Immature natural killer cell (primary cell): Measurements from ENCODE around the gene EGFL8. TPM values are rescaled to one million over a fixed set of nuclear protein-coding genes. Genes with fewer than 3 reads are reported as not detected.

ENCODE experiments used
- DNase-seq, 3 donors: peaks; one replicate each; pipeline ENCODE4 v3.0.0; 2022; ENCODE audit warnings: mixed read lengths in 1 of 3
- H3K27ac Mint-ChIP-seq, 6 donors: one replicate each; pipeline ENCODE4 v1.8.0; 2020; ENCODE audit warnings: mixed read lengths in 6 of 6, mild to moderate bottlenecking in 5 of 6, inconsistent platforms in 4 of 6, moderate library complexity in 3 of 6
- H3K27me3 Mint-ChIP-seq, 3 donors: one replicate each; pipeline ENCODE4 v1.8.0; 2020 to 2021; ENCODE audit warnings: low read depth in 3 of 3, mild to moderate bottlenecking in 3 of 3, mixed read lengths in 3 of 3, moderate library complexity in 3 of 3, inconsistent platforms in 1 of 3
- H3K36me3 Mint-ChIP-seq, 3 donors: one replicate each; pipeline ENCODE4 v1.8.0; 2020; ENCODE audit warnings: mixed read lengths in 3 of 3, inconsistent platforms in 2 of 3, mild to moderate bottlenecking in 2 of 3
- H3K4me1 Mint-ChIP-seq, 2 donors: one replicate each; pipeline ENCODE4 v1.8.0; 2020; ENCODE audit warnings: inconsistent platforms in 2 of 2, mild to moderate bottlenecking in 2 of 2, mixed read lengths in 2 of 2, moderate library complexity in 1 of 2
- H3K4me3 Mint-ChIP-seq, 5 donors: one replicate each; pipeline ENCODE4 v1.8.0; 2020; ENCODE audit warnings: mild to moderate bottlenecking in 5 of 5, mixed read lengths in 5 of 5, inconsistent platforms in 3 of 5, moderate library complexity in 3 of 5
- H3K9me3 Mint-ChIP-seq, 6 donors: one replicate each; pipeline ENCODE4 v1.8.0; 2020; ENCODE audit warnings: mild to moderate bottlenecking in 6 of 6, mixed read lengths in 6 of 6, inconsistent platforms in 4 of 6, moderate library complexity in 3 of 6
- polyA plus RNA-seq, 3 donors: library from polyadenylated mRNA; unstranded; fragments of 300-500 nt; fragmentation: Illumina TruSeq; gene quantifications; one replicate each; pipeline ENCODE4 v1.2.3, GENCODE V29; 2021

The EGFL8 gene
- not detected for polyA plus RNA-seq

DNA sequence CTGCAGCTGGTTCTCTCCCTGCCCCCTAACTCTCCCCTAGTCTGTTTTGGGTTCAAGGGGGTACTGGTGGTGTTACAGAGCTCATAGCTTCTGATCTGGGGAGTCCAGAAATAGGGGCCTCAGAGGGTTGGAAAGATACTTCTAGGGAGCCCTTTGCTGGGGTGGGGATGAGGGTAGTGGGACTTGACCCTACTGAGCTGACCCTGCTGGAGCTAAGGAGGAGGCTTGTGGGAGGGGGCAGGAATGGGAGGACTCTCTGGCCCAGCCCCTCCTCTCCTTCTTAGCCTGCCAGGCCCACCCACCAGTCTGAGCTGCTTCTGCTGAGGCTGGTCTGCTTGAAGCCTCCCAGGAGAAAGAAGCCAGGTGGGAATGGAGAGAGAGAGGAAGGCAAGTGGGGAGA lies at the start of gene EGFL8:
EGFL8 (plus strand) TSS at position 301 of the 400 bp plus-strand sequence. CDS start 1,571 bp downstream, outside the sequence.
- no peaks in the 10 kb centered on the region for H3K9me3 Mint-ChIP-seq
- peaks cover 7 to 21% (median 7%) of the 10 kb centered on the region in 3 donors for H3K36me3 Mint-ChIP-seq
- H3K4me3 Mint-ChIP-seq: no peak within 1 kb of the TSS
- H3K27me3 Mint-ChIP-seq: peaks cover 0 to 3% (median 1%) of the 10 kb centered on the region in 3 donors
- DNase-seq: no peak
- H3K4me1 Mint-ChIP-seq: no peaks in the 10 kb centered on the region
- H3K27ac Mint-ChIP-seq: no peak within 1 kb of the TSS

GRCh38 chr6:32114796-32115195 lies 49.6 kb upstream of the EGFL8 start:
- H3K9me3 Mint-ChIP-seq: no peaks in the 10 kb centered on the region
- no peak overlapping the region for H3K4me3 Mint-ChIP-seq
- H3K27me3 Mint-ChIP-seq: peaks cover 0 to 4% (median 3%) of the 10 kb centered on the region in 3 donors
- DNase-seq: no peak
- H3K27ac Mint-ChIP-seq: peak overlapping the region in 4 of 6 donors; percentile 16 to 59 (median 23)
- peaks cover 6 to 11% of the 10 kb centered on the region in 2 donors for H3K4me1 Mint-ChIP-seq
- H3K36me3 Mint-ChIP-seq: peaks cover 4 to 16% (median 5%) of the 10 kb centered on the region in 3 donors

DNA sequence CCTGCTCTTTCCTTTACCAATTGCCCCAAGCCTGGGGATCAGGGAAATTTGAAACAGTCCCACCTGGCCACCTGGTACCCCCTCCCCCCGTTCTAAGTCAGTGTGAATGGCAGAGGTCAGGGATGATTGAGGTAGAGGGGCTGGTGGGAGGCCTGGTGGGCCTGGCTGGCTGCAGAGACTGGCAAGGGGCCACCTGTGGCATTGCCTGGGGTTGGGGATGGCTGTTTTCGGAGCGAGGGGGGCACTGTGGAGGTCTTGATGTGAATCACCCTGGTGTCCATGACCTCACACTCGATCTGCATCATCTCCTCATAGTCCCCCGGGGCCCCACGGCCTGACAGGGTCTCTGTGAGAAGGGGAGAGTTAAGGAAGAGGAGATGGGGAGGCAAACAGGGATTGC lies 48.8 kb upstream of the EGFL8 start:
- Mint-ChIP-seq H3K4me3 (no peak overlapping the region), H3K4me1 (peaks cover 6 to 11% of the 10 kb centered on the region in 2 donors), H3K36me3 (peaks cover 4 to 17% (median 5%) of the 10 kb centered on the region in 3 donors), H3K9me3 (no peaks in the 10 kb centered on the region), H3K27ac (no peak overlapping the region), H3K27me3 (peaks cover 0 to 3% (median 2%) of the 10 kb centered on the region in 3 donors)
- no peak for DNase-seq

DNA sequence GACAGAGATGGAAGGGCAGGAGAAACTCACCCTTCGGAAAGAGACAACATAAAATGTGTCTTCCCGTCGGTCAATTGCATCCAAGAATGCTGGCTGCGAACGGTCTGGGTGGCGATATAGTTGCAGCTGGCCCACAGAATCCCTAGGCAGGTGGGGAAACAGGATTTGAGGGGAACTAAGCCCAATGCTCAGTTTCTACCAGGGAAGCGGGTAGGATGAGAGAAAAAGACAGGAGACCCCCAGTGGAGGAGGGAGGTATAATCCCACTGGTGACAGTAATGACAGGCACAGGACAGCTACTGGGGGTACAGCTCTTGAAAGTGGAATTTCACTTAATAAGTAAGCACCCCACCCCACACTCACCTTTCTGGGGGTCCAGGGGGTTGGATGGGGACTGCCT lies 47.7 kb upstream of the EGFL8 start:
- no peak for DNase-seq
- no peak overlapping the region for H3K27ac Mint-ChIP-seq

GRCh38 chr6:32117461-32117860 lies 46.9 kb upstream of the EGFL8 start:
- DNase-seq: no peak
- Mint-ChIP-seq H3K4me1 (peaks cover 6 to 11% of the 10 kb centered on the region in 2 donors), H3K27me3 (peaks cover 0 to 3% (median 2%) of the 10 kb centered on the region in 3 donors), H3K36me3 (peaks cover 13 to 32% (median 17%) of the 10 kb centered on the region in 3 donors), H3K27ac (no peak overlapping the region), H3K4me3 (no peak overlapping the region), H3K9me3 (no peaks in the 10 kb centered on the region)

More for the DNA sequence above, 47.7 kb upstream of the EGFL8 start:
- peaks cover 6 to 11% of the 10 kb centered on the region in 2 donors for H3K4me1 Mint-ChIP-seq
- H3K9me3 Mint-ChIP-seq: no peaks in the 10 kb centered on the region
- no peak overlapping the region for H3K4me3 Mint-ChIP-seq
- H3K36me3 Mint-ChIP-seq: peaks cover 7 to 25% (median 10%) of the 10 kb centered on the region in 3 donors
- H3K27me3 Mint-ChIP-seq: peaks cover 0 to 3% (median 2%) of the 10 kb centered on the region in 3 donors

GRCh38 chr6:32118782-32119628 lies 45.4 kb upstream of the EGFL8 start:
- Mint-ChIP-seq H3K9me3 (no peaks in the 10 kb centered on the region), H3K4me3 (no peak overlapping the region), H3K27me3 (peaks cover 0 to 2% (median 1%) of the 10 kb centered on the region in 3 donors), H3K4me1 (peaks cover under 1 to 17% of the 10 kb centered on the region in 2 donors), H3K27ac (peak overlapping the region in 4 of 6 donors; percentile 49 to 71 (median 60)), H3K36me3 (peaks cover 13 to 35% (median 17%) of the 10 kb centered on the region in 3 donors)
- peak; percentile 58 to 66 (median 62) for DNase-seq

DNA sequence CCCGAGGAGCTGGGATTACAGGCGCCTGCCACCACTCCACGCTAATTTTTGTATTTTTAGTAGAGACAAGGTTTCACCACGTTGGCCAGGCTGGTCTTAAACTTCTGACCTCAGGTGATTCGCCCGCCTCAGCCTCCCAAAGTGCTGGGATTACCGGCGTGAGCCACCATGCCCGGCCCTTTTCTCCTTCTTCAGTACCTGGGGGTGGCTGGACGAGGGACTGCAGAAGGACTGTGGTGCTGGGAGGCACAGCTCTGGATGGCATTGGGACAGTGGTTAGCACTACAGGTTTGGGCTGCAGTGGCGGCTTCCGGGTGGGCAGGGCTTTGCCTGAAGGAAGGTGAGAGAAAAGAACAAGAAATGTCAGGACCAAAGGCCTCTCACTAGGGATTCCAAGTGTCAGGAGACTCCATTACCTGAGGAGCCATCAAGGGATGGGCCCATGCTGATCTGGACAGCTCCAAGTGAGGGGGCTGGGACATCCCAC lies 43.8 kb upstream of the EGFL8 start:
- DNase-seq: no peak
- peaks cover 0 to 1% (median 0%) of the 10 kb centered on the region in 3 donors for H3K27me3 Mint-ChIP-seq
- H3K36me3 Mint-ChIP-seq: peaks cover 20 to 42% (median 23%) of the 10 kb centered on the region in 3 donors
- H3K27ac Mint-ChIP-seq: no peak overlapping the region
- peaks cover 6 to 24% of the 10 kb centered on the region in 2 donors for H3K4me1 Mint-ChIP-seq
- no peaks in the 10 kb centered on the region for H3K9me3 Mint-ChIP-seq
- H3K4me3 Mint-ChIP-seq: no peak overlapping the region

- peaks cover 20 to 39% (median 23%) of the 10 kb centered on the region in 3 donors for H3K36me3 Mint-ChIP-seq
- H3K4me1 Mint-ChIP-seq: peaks cover 33 to 54% of the 10 kb centered on the region in 2 donors
- no peak for DNase-seq
- peak overlapping the region in 2 of 6 donors; percentile 21 to 48 for H3K27ac Mint-ChIP-seq
- H3K4me3 Mint-ChIP-seq: no peak overlapping the region
- H3K27me3 Mint-ChIP-seq: peaks cover 0 to 3% (median 3%) of the 10 kb centered on the region in 3 donors
- H3K9me3 Mint-ChIP-seq: no peaks in the 10 kb centered on the region
Measured at GRCh38 chr6:32123681-32124080, 40.7 kb upstream of the EGFL8 start.

GRCh38 chr6:32126880-32127279 lies 37.5 kb upstream of the EGFL8 start:
- Mint-ChIP-seq H3K36me3 (peaks cover 11 to 21% (median 15%) of the 10 kb centered on the region in 3 donors), H3K27ac (peak overlapping the region; percentile 90 to 99 (median 98)), H3K9me3 (no peaks in the 10 kb centered on the region), H3K27me3 (peaks cover 0 to 10% (median 3%) of the 10 kb centered on the region in 3 donors), H3K4me1 (peaks cover 50 to 63% of the 10 kb centered on the region in 2 donors), H3K4me3 (peak overlapping the region; percentile 97 to 99 (median 98))
- DNase-seq: no peak

DNA sequence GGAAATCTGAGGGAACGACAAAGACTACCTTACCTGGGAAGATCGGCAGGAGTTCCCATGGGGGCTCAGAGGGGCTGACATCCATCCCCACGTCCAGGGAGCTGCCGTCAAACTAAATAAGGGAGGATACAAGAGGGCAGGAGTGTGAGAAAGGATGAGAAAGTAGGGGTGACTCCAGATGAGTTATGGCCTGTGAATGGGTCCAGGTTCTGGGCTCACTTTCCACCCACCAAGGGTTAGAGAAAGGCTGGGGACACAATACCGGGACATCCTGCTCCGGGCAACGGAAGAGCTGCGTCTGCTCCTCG lies 37.0 kb upstream of the EGFL8 start:
- peaks cover 0 to 10% (median 3%) of the 10 kb centered on the region in 3 donors for H3K27me3 Mint-ChIP-seq
- DNase-seq: no peak
- peak overlapping the region; percentile 90 to 99 (median 98) for H3K27ac Mint-ChIP-seq
- H3K4me3 Mint-ChIP-seq: peak overlapping the region; percentile 97 to 99 (median 98)
- peaks cover 6 to 17% (median 11%) of the 10 kb centered on the region in 3 donors for H3K36me3 Mint-ChIP-seq
- H3K9me3 Mint-ChIP-seq: no peaks in the 10 kb centered on the region
- H3K4me1 Mint-ChIP-seq: peaks cover 50 to 63% of the 10 kb centered on the region in 2 donors

GRCh38 chr6:32127717-32128592 lies 36.4 kb upstream of the EGFL8 start, which contains the start of gene ATF6B:
Gene ATF6B (minus strand): TSS chr6:32128246. CDS start chr6:32128207, 39 bp downstream.
- peaks cover 0 to 10% (median 3%) of the 10 kb centered on the region in 3 donors for H3K27me3 Mint-ChIP-seq
- H3K9me3 Mint-ChIP-seq: no peaks in the 10 kb centered on the region
- DNase-seq: peak; percentile 96 to 98 (median 97)
- H3K27ac Mint-ChIP-seq: peak within 1 kb of the TSS; percentile 90 to 99 (median 98)
- H3K4me3 Mint-ChIP-seq: peak within 1 kb of the TSS; percentile 97 to 99 (median 98)
- peaks cover 6 to 14% (median 11%) of the 10 kb centered on the region in 3 donors for H3K36me3 Mint-ChIP-seq
- peaks cover 50 to 63% of the 10 kb centered on the region in 2 donors for H3K4me1 Mint-ChIP-seq

- Mint-ChIP-seq H3K27ac (peak overlapping the region; percentile 90 to 99 (median 98)), H3K9me3 (no peaks in the 10 kb centered on the region), H3K4me3 (peak overlapping the region; percentile 97 to 99 (median 98)), H3K4me1 (peaks cover 50 to 58% of the 10 kb centered on the region in 2 donors), H3K36me3 (peaks cover 6 to 14% (median 11%) of the 10 kb centered on the region in 3 donors), H3K27me3 (peaks cover 0 to 10% (median 3%) of the 10 kb centered on the region in 3 donors)
- no peak for DNase-seq
Measured at GRCh38 chr6:32128751-32129296, 35.6 kb upstream of the EGFL8 start.
